GM12875 (cell line): ENCODE measurements around the gene SLC39A11.
"Not testable (repeated sequence)": the region's sequence is repeated elsewhere in the genome, so short reads cannot be mapped to it uniquely, and the experiment has no call there.

ENCODE experiments used
- H3K4me3 ChIP-seq: one replicate; pipeline ENCODE4 v1.5.1; 2011; ENCODE audit warnings: low read depth, low read length, control low read depth
- CTCF ChIP-seq: IDR thresholded peaks from 2 replicates; pipeline ENCODE4 v1.5.1; 2011; ENCODE audit warnings: low read depth, mild to moderate bottlenecking, control low read depth, inconsistent platforms, low read length, moderate library complexity, borderline replicate concordance; ENCODE audit not compliant: insufficient read depth

Gene SLC39A11

GRCh38 chr17:72644492-72644891 is 448.0 kb downstream of the SLC39A11 start:
- H3K4me3 ChIP-seq = no peak overlapping the region
- TF ChIP-seq CTCF = no peak

- no peak overlapping the region for H3K4me3 ChIP-seq
- TF ChIP-seq CTCF = no peak
Observed at GRCh38 chr17:72643575-72644216, 448.8 kb downstream of the SLC39A11 start.

GRCh38 chr17:72642720-72643119 is 449.8 kb downstream of the SLC39A11 start:
- no peak for TF ChIP-seq CTCF
- H3K4me3 ChIP-seq = no peak overlapping the region

GRCh38 chr17:72640415-72641165 is 451.9 kb downstream of the SLC39A11 start:
- no peak overlapping the region for H3K4me3 ChIP-seq
- TF ChIP-seq CTCF = no peak

GRCh38 chr17:72639711-72640110 is 452.8 kb downstream of the SLC39A11 start:
- no peak overlapping the region for H3K4me3 ChIP-seq
- no peak for TF ChIP-seq CTCF

GRCh38 chr17:72638932-72639331 is 453.6 kb downstream of the SLC39A11 start:
- not testable (repeated sequence) for H3K4me3 ChIP-seq

- no peak overlapping the region for H3K4me3 ChIP-seq
- TF ChIP-seq CTCF = no peak
Observed at GRCh38 chr17:72635034-72635635, 457.4 kb downstream of the SLC39A11 start.
